ENCODE data around the gene FAM163B. TPM values are rescaled to one million over a fixed set of nuclear protein-coding genes. Genes with fewer than 3 reads are reported as not detected.

The FAM163B gene
- total RNA-seq, 2 donors from 2014 or later, result not detected

- Mint-ChIP-seq H3K4me3 (no peak overlapping the region), H3K27me3 (ENCODE audit: insufficient read depth) (no peaks in the 10 kb centered on the region), H3K4me1 (no peaks in the 10 kb centered on the region), H3K9me3 (no peaks in the 10 kb centered on the region), H3K27ac (no peak overlapping the region), H3K36me3 (ENCODE audit: low read depth) (no peaks in the 10 kb centered on the region)
- Histone ChIP-seq H3K9me3 (ENCODE audit: control insufficient read depth, low read length) (no peaks in the 10 kb centered on the region), H3K9ac (ENCODE audit: extremely low read depth, low read length, poor library complexity, severe bottlenecking) (no peak overlapping the region), H3K27ac (ENCODE audit: low read depth, low read length) (no peak overlapping the region), H3K27me3 (ENCODE audit: control insufficient read depth, insufficient read depth, low read length, poor library complexity, severe bottlenecking) (no peaks in the 10 kb centered on the region), H3K4me1 (ENCODE audit: control insufficient read depth, insufficient read depth, low read length) (no peaks in the 10 kb centered on the region), H3K4me3 (ENCODE audit: low read length) (no peak overlapping the region), H3K36me3 (ENCODE audit: control insufficient read depth, insufficient read depth, low read length) (no peaks in the 10 kb centered on the region)
- no peak for TF ChIP-seq CTCF (conservative IDR thresholded peaks at IDR 0.05)
- 93% methylated on average over 5 to 21 of the region's 21 CpGs for WGBS, 2 experiments (ENCODE audit: insufficient coverage in 1 of 2, insufficient read length in 1 of 2)
- DNase-seq, result no peak
Measured at GRCh38 chr9:133573791-133574515, 35.2 kb downstream of the FAM163B start.

GRCh38 chr9:133572821-133573361 lies 36.3 kb downstream of the FAM163B start:
- Histone ChIP-seq H3K9ac (ENCODE audit: extremely low read depth, low read length, poor library complexity, severe bottlenecking) (no peak overlapping the region), H3K4me3 (ENCODE audit: low read length) (no peak overlapping the region), H3K4me1 (ENCODE audit: control insufficient read depth, insufficient read depth, low read length) (no peaks in the 10 kb centered on the region), H3K27me3 (ENCODE audit: control insufficient read depth, insufficient read depth, low read length, poor library complexity, severe bottlenecking) (no peaks in the 10 kb centered on the region), H3K9me3 (ENCODE audit: control insufficient read depth, low read length) (no peaks in the 10 kb centered on the region), H3K27ac (ENCODE audit: low read depth, low read length) (no peak overlapping the region), H3K36me3 (ENCODE audit: control insufficient read depth, insufficient read depth, low read length) (no peaks in the 10 kb centered on the region)
- Mint-ChIP-seq H3K9me3 (no peaks in the 10 kb centered on the region), H3K4me1 (no peaks in the 10 kb centered on the region), H3K27me3 (ENCODE audit: insufficient read depth) (no peaks in the 10 kb centered on the region), H3K27ac (no peak overlapping the region), H3K4me3 (no peak overlapping the region), H3K36me3 (ENCODE audit: low read depth) (no peaks in the 10 kb centered on the region)
- TF ChIP-seq CTCF (conservative IDR thresholded peaks at IDR 0.05), result no peak
- no peak for DNase-seq
- 90 to 98% methylated on average over 11 to 15 of the region's 15 CpGs for WGBS, 2 experiments (ENCODE audit: insufficient coverage in 1 of 2, insufficient read length in 1 of 2)

- WGBS, 2 experiments (ENCODE audit: insufficient coverage in 1 of 2, insufficient read length in 1 of 2), result 89% methylated on average over 9 to 18 of the region's 20 CpGs
- no peak for DNase-seq
- Mint-ChIP-seq H3K36me3 (ENCODE audit: low read depth) (no peaks in the 10 kb centered on the region), H3K4me3 (no peak overlapping the region), H3K27ac (no peak overlapping the region), H3K9me3 (no peaks in the 10 kb centered on the region), H3K4me1 (no peaks in the 10 kb centered on the region), H3K27me3 (ENCODE audit: insufficient read depth) (no peaks in the 10 kb centered on the region)
- H3K4me1 ChIP-seq (ENCODE audit: control insufficient read depth, insufficient read depth, low read length), result no peaks in the 10 kb centered on the region
- no peaks in the 10 kb centered on the region for H3K27me3 ChIP-seq (ENCODE audit: control insufficient read depth, insufficient read depth, low read length, poor library complexity, severe bottlenecking)
- no peak overlapping the region for H3K4me3 ChIP-seq (ENCODE audit: low read length)
- no peaks in the 10 kb centered on the region for H3K9me3 ChIP-seq (ENCODE audit: control insufficient read depth, low read length)
- no peak overlapping the region for H3K9ac ChIP-seq (ENCODE audit: extremely low read depth, low read length, poor library complexity, severe bottlenecking)
- H3K27ac ChIP-seq (ENCODE audit: low read depth, low read length), result no peak overlapping the region
- TF ChIP-seq CTCF (conservative IDR thresholded peaks at IDR 0.05), result no peak
- H3K36me3 ChIP-seq (ENCODE audit: control insufficient read depth, insufficient read depth, low read length), result no peaks in the 10 kb centered on the region
Measured at GRCh38 chr9:133571896-133572595, 37.1 kb downstream of the FAM163B start.

All from endodermal cell (in vitro differentiated cells).